ENCODE data around the gene UHRF1. TPM values are rescaled to one million over a fixed set of nuclear protein-coding genes. Genes with fewer than 3 reads are reported as not detected.

Gene UHRF1
- total and polyA plus RNA-seq, 2 of the 13 experiments (the other 11 are each of a cell fraction or from before 2014, with no cell fraction given), result 6.8 to 78.4 TPM

GRCh38 chr19:4971424-4971793 is 62.1 kb downstream of the UHRF1 start (continued):
- TF ChIP-seq UBTF (CRISPR knock-in tag; IDR thresholded peaks at IDR 0.05) (peak; percentile 75), ZBTB38 (CRISPR knock-in tag; IDR thresholded peaks at IDR 0.05) (peak; percentile 46; the same call in 1 of the 2 replicates), ZNF20 (CRISPR knock-in tag; IDR thresholded peaks at IDR 0.05) (no peak), ZNF597 (CRISPR knock-in tag; IDR thresholded peaks at IDR 0.05) (no peak), JDP2 (CRISPR knock-in tag; IDR thresholded peaks at IDR 0.05; ENCODE audit: borderline replicate concordance) (no peak), POLR2G (IDR thresholded peaks at IDR 0.05; ENCODE audit: low read depth, low read length) (no peak), HNRNPUL1 (IDR thresholded peaks at IDR 0.05; ENCODE audit: low read depth, low read length) (no peak), ZBTB21 (CRISPR knock-in tag; IDR thresholded peaks at IDR 0.05) (no peak), FOXA3 (CRISPR knock-in tag; IDR thresholded peaks at IDR 0.05) (no peak), HOXD1 (CRISPR knock-in tag; IDR thresholded peaks at IDR 0.05) (no peak), ATM (IDR thresholded peaks at IDR 0.05; ENCODE audit: borderline replicate concordance) (no peak)
- TF ChIP-seq, protein P1, sequence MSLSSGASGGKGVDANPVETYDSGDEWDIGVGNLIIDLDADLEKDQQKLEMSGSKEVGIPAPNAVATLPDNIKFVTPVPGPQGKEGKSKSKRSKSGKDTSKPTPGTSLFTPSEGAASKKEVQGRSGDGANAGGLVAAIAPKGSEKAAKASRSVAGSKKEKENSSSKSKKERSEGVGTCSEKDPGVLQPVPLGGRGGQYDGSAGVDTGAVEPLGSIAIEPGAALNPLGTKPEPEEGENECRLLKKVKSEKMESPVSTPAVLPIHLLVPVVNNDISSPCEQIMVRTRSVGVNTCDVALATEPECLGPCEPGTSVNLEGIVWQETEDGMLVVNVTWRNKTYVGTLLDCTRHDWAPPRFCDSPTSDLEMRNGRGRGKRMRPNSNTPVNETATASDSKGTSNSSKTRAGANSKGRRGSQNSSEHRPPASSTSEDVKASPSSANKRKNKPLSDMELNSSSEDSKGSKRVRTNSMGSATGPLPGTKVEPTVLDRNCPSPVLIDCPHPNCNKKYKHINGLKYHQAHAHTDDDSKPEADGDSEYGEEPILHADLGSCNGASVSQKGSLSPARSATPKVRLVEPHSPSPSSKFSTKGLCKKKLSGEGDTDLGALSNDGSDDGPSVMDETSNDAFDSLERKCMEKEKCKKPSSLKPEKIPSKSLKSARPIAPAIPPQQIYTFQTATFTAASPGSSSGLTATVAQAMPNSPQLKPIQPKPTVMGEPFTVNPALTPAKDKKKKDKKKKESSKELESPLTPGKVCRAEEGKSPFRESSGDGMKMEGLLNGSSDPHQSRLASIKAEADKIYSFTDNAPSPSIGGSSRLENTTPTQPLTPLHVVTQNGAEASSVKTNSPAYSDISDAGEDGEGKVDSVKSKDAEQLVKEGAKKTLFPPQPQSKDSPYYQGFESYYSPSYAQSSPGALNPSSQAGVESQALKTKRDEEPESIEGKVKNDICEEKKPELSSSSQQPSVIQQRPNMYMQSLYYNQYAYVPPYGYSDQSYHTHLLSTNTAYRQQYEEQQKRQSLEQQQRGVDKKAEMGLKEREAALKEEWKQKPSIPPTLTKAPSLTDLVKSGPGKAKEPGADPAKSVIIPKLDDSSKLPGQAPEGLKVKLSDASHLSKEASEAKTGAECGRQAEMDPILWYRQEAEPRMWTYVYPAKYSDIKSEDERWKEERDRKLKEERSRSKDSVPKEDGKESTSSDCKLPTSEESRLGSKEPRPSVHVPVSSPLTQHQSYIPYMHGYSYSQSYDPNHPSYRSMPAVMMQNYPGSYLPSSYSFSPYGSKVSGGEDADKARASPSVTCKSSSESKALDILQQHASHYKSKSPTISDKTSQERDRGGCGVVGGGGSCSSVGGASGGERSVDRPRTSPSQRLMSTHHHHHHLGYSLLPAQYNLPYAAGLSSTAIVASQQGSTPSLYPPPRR (CRISPR knock-in tag; IDR thresholded peaks at IDR 0.05; ENCODE audit: borderline replicate concordance), result 0 out of 2 replicates have a peak, but pooled peaks have one; percentile 59
- TF ChIP-seq, protein P2, sequence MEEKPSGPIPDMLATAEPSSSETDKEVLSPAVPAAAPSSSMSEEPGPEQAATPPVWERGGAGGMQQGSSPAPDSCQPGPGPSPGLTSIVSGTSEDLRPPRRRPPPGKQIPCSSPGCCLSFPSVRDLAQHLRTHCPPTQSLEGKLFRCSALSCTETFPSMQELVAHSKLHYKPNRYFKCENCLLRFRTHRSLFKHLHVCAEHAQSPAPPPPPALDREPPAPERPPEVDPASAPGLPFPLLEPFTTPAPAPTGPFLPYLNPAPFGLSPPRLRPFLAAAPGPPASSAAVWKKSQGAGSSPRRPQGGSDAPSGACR (CRISPR knock-in tag; IDR thresholded peaks at IDR 0.05), result no peak
- TF ChIP-seq, protein P3, sequence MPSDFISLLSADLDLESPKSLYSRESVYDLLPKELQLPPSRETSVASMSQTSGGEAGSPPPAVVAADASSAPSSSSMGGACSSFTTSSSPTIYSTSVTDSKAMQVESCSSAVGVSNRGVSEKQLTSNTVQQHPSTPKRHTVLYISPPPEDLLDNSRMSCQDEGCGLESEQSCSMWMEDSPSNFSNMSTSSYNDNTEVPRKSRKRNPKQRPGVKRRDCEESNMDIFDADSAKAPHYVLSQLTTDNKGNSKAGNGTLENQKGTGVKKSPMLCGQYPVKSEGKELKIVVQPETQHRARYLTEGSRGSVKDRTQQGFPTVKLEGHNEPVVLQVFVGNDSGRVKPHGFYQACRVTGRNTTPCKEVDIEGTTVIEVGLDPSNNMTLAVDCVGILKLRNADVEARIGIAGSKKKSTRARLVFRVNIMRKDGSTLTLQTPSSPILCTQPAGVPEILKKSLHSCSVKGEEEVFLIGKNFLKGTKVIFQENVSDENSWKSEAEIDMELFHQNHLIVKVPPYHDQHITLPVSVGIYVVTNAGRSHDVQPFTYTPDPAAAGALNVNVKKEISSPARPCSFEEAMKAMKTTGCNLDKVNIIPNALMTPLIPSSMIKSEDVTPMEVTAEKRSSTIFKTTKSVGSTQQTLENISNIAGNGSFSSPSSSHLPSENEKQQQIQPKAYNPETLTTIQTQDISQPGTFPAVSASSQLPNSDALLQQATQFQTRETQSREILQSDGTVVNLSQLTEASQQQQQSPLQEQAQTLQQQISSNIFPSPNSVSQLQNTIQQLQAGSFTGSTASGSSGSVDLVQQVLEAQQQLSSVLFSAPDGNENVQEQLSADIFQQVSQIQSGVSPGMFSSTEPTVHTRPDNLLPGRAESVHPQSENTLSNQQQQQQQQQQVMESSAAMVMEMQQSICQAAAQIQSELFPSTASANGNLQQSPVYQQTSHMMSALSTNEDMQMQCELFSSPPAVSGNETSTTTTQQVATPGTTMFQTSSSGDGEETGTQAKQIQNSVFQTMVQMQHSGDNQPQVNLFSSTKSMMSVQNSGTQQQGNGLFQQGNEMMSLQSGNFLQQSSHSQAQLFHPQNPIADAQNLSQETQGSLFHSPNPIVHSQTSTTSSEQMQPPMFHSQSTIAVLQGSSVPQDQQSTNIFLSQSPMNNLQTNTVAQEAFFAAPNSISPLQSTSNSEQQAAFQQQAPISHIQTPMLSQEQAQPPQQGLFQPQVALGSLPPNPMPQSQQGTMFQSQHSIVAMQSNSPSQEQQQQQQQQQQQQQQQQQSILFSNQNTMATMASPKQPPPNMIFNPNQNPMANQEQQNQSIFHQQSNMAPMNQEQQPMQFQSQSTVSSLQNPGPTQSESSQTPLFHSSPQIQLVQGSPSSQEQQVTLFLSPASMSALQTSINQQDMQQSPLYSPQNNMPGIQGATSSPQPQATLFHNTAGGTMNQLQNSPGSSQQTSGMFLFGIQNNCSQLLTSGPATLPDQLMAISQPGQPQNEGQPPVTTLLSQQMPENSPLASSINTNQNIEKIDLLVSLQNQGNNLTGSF (CRISPR knock-in tag; IDR thresholded peaks at IDR 0.05), result no peak
